Kidney (tissue), 14 donors: ENCODE measurements around the gene PPP1R9B. TPM values are rescaled to one million over a fixed set of nuclear protein-coding genes. Genes with fewer than 3 reads are reported as not detected.

Experiments
- DNase-seq, 5 donors: peaks; one replicate each; pipeline ENCODE4 v3.0.0-alpha.2; 2013 to 2020
- FAIRE-seq: peaks from 2 replicates; lab custom pipeline; 2012; peaks lifted over from hg19 to GRCh38; lab: Jason Lieb, UNC
- H3K27ac ChIP-seq, 2 donors: one replicate each; pipeline ENCODE4 v1.7.0; 2013; ENCODE audit warnings: low read depth in 2 of 2, low read length in 2 of 2, inconsistent platforms in 1 of 2
- H3K27me3 ChIP-seq: one replicate; pipeline ENCODE4 v1.7.1; 2013; ENCODE audit warnings: low read length, inconsistent platforms; ENCODE audit not compliant: control insufficient read depth, insufficient read depth
- H3K36me3 ChIP-seq, 3 donors: one replicate each; pipeline versions ENCODE4 v1.7.0 to v1.7.1; 2013; ENCODE audit warnings: low read length in 3 of 3, control low read depth in 1 of 3, inconsistent platforms in 1 of 3; ENCODE audit not compliant: insufficient read depth in 3 of 3, control insufficient read depth in 2 of 3
- H3K4me1 ChIP-seq, 3 donors: one replicate each; pipeline versions ENCODE4 v1.7.0 to v1.7.1; 2013; ENCODE audit warnings: low read length in 3 of 3, inconsistent platforms in 1 of 3, low read depth in 1 of 3; ENCODE audit not compliant: control insufficient read depth in 2 of 3, insufficient read depth in 2 of 3
- H3K4me3 ChIP-seq, 3 donors: one replicate each; pipeline versions ENCODE4 v1.7.0 to v1.8.1; 2013; ENCODE audit warnings: low read length in 3 of 3, control low read depth in 1 of 3, inconsistent platforms in 1 of 3
- H3K9ac ChIP-seq, 3 donors: one replicate each; pipeline versions ENCODE4 v1.7.0 to v1.7.1; 2013; ENCODE audit warnings: low read length in 3 of 3, control low read depth in 1 of 3, inconsistent platforms in 1 of 3
- H3K9me3 ChIP-seq, 3 donors: one replicate each; pipeline versions ENCODE4 v1.7.0 to v1.7.1; 2013; ENCODE audit warnings: low read length in 3 of 3, control low read depth in 1 of 3, inconsistent platforms in 1 of 3; ENCODE audit not compliant: control insufficient read depth in 2 of 3, insufficient read depth in 1 of 3
- CTCF ChIP-seq: IDR thresholded peaks from 3 replicates; pipeline ENCODE4 v1.5.1; 2012; ENCODE audit warnings: mild to moderate bottlenecking, moderate library complexity, borderline replicate concordance; ENCODE audit not compliant: insufficient read depth; ENCODE audit errors: extremely low read depth
- intact Hi-C: fragments of 100-400 bp; cut with DNase I; formaldehyde crosslinking; loops from one replicate; pipeline ENCODE4 v1.11.1; 2022
- polyA plus RNA-seq: library from polyadenylated mRNA; stranded (reverse); fragments of 350-450 nt; fragmentation: Illumina TruSeq; extraction: RNeasy Lipid Tissue Mini Kit (QIAGEN cat#74804); gene quantifications from one replicate; pipeline ENCODE4 v1.2.3, GENCODE V29; 2014; ENCODE audit warnings: low read depth, low replicate concordance; ENCODE audit not compliant: insufficient read depth
- total RNA-seq: library from RNA; stranded (reverse); fragmentation: NEBNext Ultra II Directional; extraction: Animal tissue kit (Norgen Biotek cat#: 25700); gene quantifications from one replicate; pipeline ENCODE4 v1.2.1, GENCODE V29; 2021
- donor health status: control.
- donor health status: control.
- donor health status: control.
- donor health status: control.
- donor health status: control.
- donor health status: DM: yes; HTN: yes; CAD: no.
- donor health status: Normal renal cell carcinoma (clear cell type).

PPP1R9B gene
- total and polyA plus RNA-seq, 2 donors from 2014 or later = 17.1 to 64.4 TPM

GRCh38 chr17:50199211-50199802, 48.8 kb upstream of the PPP1R9B start:
- DNase-seq (peak in 2 of 5 donors; percentile 78 to 84), FAIRE-seq (no peak)
- H3K36me3 ChIP-seq = peaks cover 0 to 7% (median 4%) of the 10 kb centered on the region in 3 donors
- H3K4me3 ChIP-seq = peak overlapping the region; percentile 63 to 81 (median 67)
- peak overlapping the region in 1 of 2 donors; percentile 17 for H3K27ac ChIP-seq
- peaks cover 0 to 6% (median 5%) of the 10 kb centered on the region in 3 donors for H3K4me1 ChIP-seq
- no peak for TF ChIP-seq CTCF
- intact Hi-C loops = no loop called here
- no peaks in the 10 kb centered on the region for H3K9me3 ChIP-seq
- H3K9ac ChIP-seq = peak overlapping the region in 1 of 3 donors; percentile 55
- no peaks in the 10 kb centered on the region for H3K27me3 ChIP-seq

DNA sequence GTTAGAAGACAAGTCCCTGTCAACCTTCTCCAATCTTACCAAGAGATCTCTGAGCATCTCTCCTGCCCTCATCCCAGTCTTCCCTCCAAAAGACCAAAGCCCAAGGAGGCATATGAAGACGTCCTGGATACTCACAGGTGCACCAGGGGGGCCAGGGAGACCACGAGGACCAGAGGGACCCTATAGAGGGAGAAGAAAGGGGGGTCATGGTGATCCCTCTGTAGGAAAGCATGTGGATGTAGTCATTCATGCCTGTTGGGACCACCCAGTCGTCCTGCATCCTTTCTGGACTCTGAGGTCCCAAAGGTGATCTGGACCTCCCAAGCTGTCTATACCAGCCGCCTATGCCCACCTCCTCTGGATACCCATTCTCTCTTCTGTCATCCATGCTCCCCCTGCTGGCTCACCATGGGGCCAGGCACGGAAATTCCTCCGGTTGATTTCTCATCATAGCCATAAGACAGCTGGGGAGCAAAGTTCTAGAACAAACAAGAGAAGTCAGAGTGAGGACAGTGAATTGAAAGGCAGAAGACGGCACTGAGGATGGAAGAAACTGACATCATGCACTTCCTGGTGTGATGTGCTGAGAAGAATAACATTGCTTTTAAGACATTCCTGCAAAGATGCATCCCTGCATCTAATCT, 47.7 kb upstream of the PPP1R9B start:
- H3K4me1 ChIP-seq = peaks cover 0 to 6% (median 5%) of the 10 kb centered on the region in 3 donors
- no peak overlapping the region for H3K27ac ChIP-seq
- H3K4me3 ChIP-seq = no peak overlapping the region
- intact Hi-C loops = no loop called here
- no peaks in the 10 kb centered on the region for H3K9me3 ChIP-seq
- no peak overlapping the region for H3K9ac ChIP-seq
- DNase-seq (peak in 2 of 5 donors; percentile 69 to 82), FAIRE-seq (no peak)
- H3K27me3 ChIP-seq = no peaks in the 10 kb centered on the region
- TF ChIP-seq CTCF = peak; percentile 59
- H3K36me3 ChIP-seq = peaks cover 0 to 7% (median 4%) of the 10 kb centered on the region in 3 donors

- H3K36me3 ChIP-seq = peaks cover 0 to 9% (median 4%) of the 10 kb centered on the region in 3 donors
- H3K4me1 ChIP-seq = peaks cover 0 to 6% (median 5%) of the 10 kb centered on the region in 3 donors
- no peak overlapping the region for H3K9ac ChIP-seq
Observed at GRCh38 chr17:50196826-50197225, 46.3 kb upstream of the PPP1R9B start.

More at GRCh38 chr17:50196826-50197225, 46.3 kb upstream of the PPP1R9B start:
- Histone ChIP-seq H3K9me3 (no peaks in the 10 kb centered on the region), H3K4me3 (no peak overlapping the region), H3K27ac (no peak overlapping the region), H3K27me3 (no peaks in the 10 kb centered on the region)
- no peak for DNase-seq
- intact Hi-C loops = no loop called here
- TF ChIP-seq CTCF = no peak
- no peak for FAIRE-seq
